PC-9 (cell line): ENCODE measurements around the gene FAM53C. TPM values are rescaled to one million over a fixed set of nuclear protein-coding genes. Genes with fewer than 3 reads are reported as not detected.

Experiments used
- BruUV-seq: library from RNA; stranded (reverse); fragments of 400-500 nt; replicated peaks from 2 replicates; lab custom pipeline; 2021; lab: Mats Ljungman, UMichigan
- CTCF ChIA-PET: fragments of 300-600 bp; sonication (Branson Sonifier 250); formaldehyde crosslinking; loops from one replicate; lab custom pipeline; 2022; ENCODE audit warnings: antibody characterized with exemption; lab: Charles Lee
- POLR2A ChIA-PET: fragments of 300-600 bp; sonication (Branson Sonifier 250); formaldehyde crosslinking; loops from one replicate; lab custom pipeline; 2022; ENCODE audit warnings: antibody characterized with exemption; ENCODE audit not compliant: unreplicated experiment; lab: Charles Lee
- DNase-seq, 2 experiments: peaks; one replicate each; pipeline versions ENCODE4 v3.0.0 to v3.0.0-alpha.2; 2015 to 2022; ENCODE audit warnings: mixed read lengths in 1 of 2
- H2AFZ ChIP-seq: fragments of 200-600 bp; sonication (generic); 2 replicates; pipeline ENCODE4 v1.8.1; 2017; ENCODE audit warnings: antibody characterized with exemption
- H3F3A ChIP-seq: fragments of 200-600 bp; sonication (generic); 2 replicates; pipeline ENCODE4 v1.8.1; 2017; ENCODE audit warnings: antibody characterized with exemption, mild to moderate bottlenecking, low read depth; ENCODE audit not compliant: insufficient read depth
- H3K27ac ChIP-seq: fragments of 200-600 bp; sonication (generic); 2 replicates; pipeline ENCODE4 v1.6.1; 2016; ENCODE audit warnings: mixed run types
- H3K27me3 ChIP-seq: fragments of 200-600 bp; sonication (generic); 2 replicates; pipeline ENCODE4 v1.6.1; 2016; ENCODE audit warnings: low read depth, mixed run types; ENCODE audit not compliant: insufficient read depth
- H3K36me3 ChIP-seq: fragments of 200-600 bp; sonication (generic); 2 replicates; pipeline ENCODE4 v1.6.1; 2016; ENCODE audit warnings: low read depth, mixed run types
- H3K4me1 ChIP-seq: fragments of 200-600 bp; sonication (generic); replicated peaks from 2 replicates; pipeline ENCODE4 v1.6.1; 2016; ENCODE audit warnings: mixed run types; ENCODE audit not compliant: insufficient read depth
- H3K4me2 ChIP-seq: fragments of 200-600 bp; sonication (generic); 2 replicates; pipeline ENCODE4 v1.6.1; 2017; ENCODE audit warnings: mixed run types
- H3K4me3 ChIP-seq: fragments of 200-600 bp; sonication (generic); 2 replicates; pipeline ENCODE4 v1.6.1; 2016; ENCODE audit warnings: mixed run types
- H3K79me2 ChIP-seq: fragments of 200-600 bp; sonication (generic); 2 replicates; pipeline ENCODE4 v1.6.1; 2017; ENCODE audit warnings: low read depth, mixed run types
- H3K9me2 ChIP-seq: fragments of 200-600 bp; sonication (generic); 2 replicates; pipeline ENCODE4 v1.8.1; 2017; ENCODE audit warnings: mild to moderate bottlenecking; ENCODE audit not compliant: insufficient read depth
- H3K9me3 ChIP-seq: fragments of 200-600 bp; sonication (generic); 2 replicates; pipeline ENCODE4 v1.8.1; 2016; ENCODE audit warnings: low read depth; ENCODE audit not compliant: insufficient read depth
- H4K20me1 ChIP-seq: fragments of 200-600 bp; sonication (generic); 2 replicates; pipeline ENCODE4 v1.8.1; 2017; ENCODE audit not compliant: insufficient read depth
- CTCF ChIP-seq: fragments of 200-600 bp; sonication (generic); conservative IDR thresholded peaks from 2 replicates; pipeline ENCODE4 v1.6.1; 2017; ENCODE audit warnings: mixed run types, antibody characterized with exemption, mild to moderate bottlenecking, moderate library complexity
- EZH2 ChIP-seq: fragments of 200-600 bp; sonication (generic); IDR thresholded peaks from 2 replicates; pipeline ENCODE4 v1.8.0; 2017; ENCODE audit warnings: antibody characterized with exemption, low read depth
- intact Hi-C: fragments of 100-400 bp; cut with micrococcal nuclease; formaldehyde crosslinking; loops from one replicate; pipeline ENCODE4 v1.10.0; 2022; ENCODE audit not compliant: unreplicated experiment
- total RNA-seq: library from RNA; stranded (reverse); gene quantifications from 2 replicates; pipeline ENCODE4 v1.2.3, GENCODE V29; 2021

Gene FAM53C
- total RNA-seq, 1 experiment from 2014 or later, result 65.1 TPM

GRCh38 chr5:138372653-138373052, 34.6 kb downstream of the FAM53C start:
- no peaks in the 10 kb centered on the region for H3K27me3 ChIP-seq
- intact Hi-C loops, result no loop called here
- CTCF ChIA-PET, result interaction anchor here (0.6 kb wide), 1 partner anchor 730 kb away, joined by 4 read pairs; no protein-coding TSS in a partner anchor
- H3K36me3 ChIP-seq, result peaks cover 9% of the 10 kb centered on the region; the same call in 1 of the 2 replicates
- no peak overlapping the region for H3K27ac ChIP-seq
- H3K4me2 ChIP-seq, result no peak overlapping the region
- no peaks in the 10 kb centered on the region for H3K9me2 ChIP-seq
- H3K79me2 ChIP-seq, result peaks cover 36% of the 10 kb centered on the region
- BruUV-seq, result no TSS peak
- H3F3A ChIP-seq, result no peaks in the 10 kb centered on the region
- TF ChIP-seq CTCF, result no peak
- H2AFZ ChIP-seq, result no peak overlapping the region
- H3K4me3 ChIP-seq, result no peak overlapping the region
- H3K4me1 ChIP-seq, result no peaks in the 10 kb centered on the region
- no peaks in the 10 kb centered on the region for H3K9me3 ChIP-seq
- no peak for DNase-seq
- POLR2A ChIA-PET, result no interaction called here
- H4K20me1 ChIP-seq, result peaks cover 26% of the 10 kb centered on the region

- no TSS peak for BruUV-seq
- intact Hi-C loops, result no loop called here
- Histone ChIP-seq H3K9me2 (no peaks in the 10 kb centered on the region), H2AFZ (no peak overlapping the region), H3K27me3 (no peaks in the 10 kb centered on the region), H3K79me2 (no peaks in the 10 kb centered on the region), H3K27ac (no peak overlapping the region), H3K4me1 (no peaks in the 10 kb centered on the region), H3F3A (no peaks in the 10 kb centered on the region), H3K4me2 (no peak overlapping the region), H3K4me3 (no peak overlapping the region), H4K20me1 (no peaks in the 10 kb centered on the region), H3K36me3 (peaks cover 14% of the 10 kb centered on the region), H3K9me3 (no peaks in the 10 kb centered on the region)
- CTCF ChIA-PET, result no interaction called here
- DNase-seq, result no peak
- POLR2A ChIA-PET, result no interaction called here
- no peak for TF ChIP-seq CTCF
- TF ChIP-seq EZH2, result no peak
Observed at GRCh38 chr5:138382347-138382746, 44.3 kb downstream of the FAM53C start.

- Histone ChIP-seq H3K4me2 (no peak overlapping the region), H3K4me3 (no peak overlapping the region), H3K9me2 (no peaks in the 10 kb centered on the region), H2AFZ (no peak overlapping the region), H3K9me3 (no peaks in the 10 kb centered on the region), H3K27ac (no peak overlapping the region), H3K4me1 (no peaks in the 10 kb centered on the region), H3K79me2 (no peaks in the 10 kb centered on the region), H3K27me3 (no peaks in the 10 kb centered on the region), H4K20me1 (no peaks in the 10 kb centered on the region), H3F3A (0 out of 2 replicates have a peak, but pooled peaks cover 3% of the 10 kb centered on the region), H3K36me3 (peaks cover 11% of the 10 kb centered on the region)
- POLR2A ChIA-PET, result no interaction called here
- no peak for DNase-seq
- CTCF ChIA-PET, result no interaction called here
- BruUV-seq, result no TSS peak
- TF ChIP-seq EZH2, result no peak
- no peak for TF ChIP-seq CTCF
- intact Hi-C loops, result no loop called here
Observed at GRCh38 chr5:138385660-138386059, 47.6 kb downstream of the FAM53C start.
